ENCODE results near the gene IDH3G. TPM values are rescaled to one million over a fixed set of nuclear protein-coding genes. Genes with fewer than 3 reads are reported as not detected.
A peak's percentile ranks its signal among the peaks of the same experiment; 100 is the strongest.

The IDH3G gene
- total RNA-seq, 5 donors from 2014 or later (not counting 1 experiment from before 2014, with no cell fraction given), result 47.7 to 54.6 (median 51.8) TPM

DNA sequence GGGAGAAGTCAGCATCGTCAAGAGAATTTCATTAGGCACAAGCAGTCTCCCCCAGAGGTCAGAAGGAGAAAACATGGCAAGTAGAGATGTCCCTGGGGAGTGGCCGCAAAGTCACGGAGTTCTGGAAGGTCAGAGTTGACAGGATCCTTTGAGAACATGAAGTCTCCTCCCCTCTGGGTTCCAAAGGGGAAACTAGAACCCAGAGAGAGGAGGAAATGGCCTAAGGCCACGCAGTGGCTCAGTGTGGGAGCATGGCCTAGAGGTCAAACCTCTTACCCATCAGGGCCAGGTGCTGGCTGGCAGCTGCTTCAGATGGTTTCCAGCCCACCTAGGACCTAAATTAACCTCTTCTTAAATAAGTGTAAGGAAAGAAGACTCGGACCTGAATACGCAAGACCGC lies 884 bp downstream of the IDH3G start:
- H3K9me3 Mint-ChIP-seq, result no peaks in the 10 kb centered on the region

GRCh38 chrX:153792368-153792767 lies 1.8 kb downstream of the IDH3G start:
- H3K36me3 Mint-ChIP-seq, result no peaks in the 10 kb centered on the region
- no peaks in the 10 kb centered on the region for H3K9me3 ChIP-seq
- no peaks in the 10 kb centered on the region for H3K27me3 Mint-ChIP-seq
- no peak overlapping the region for H3K4me3 ChIP-seq (ENCODE audit: control insufficient read depth in 1 of 2, extremely low read depth in 1 of 2, low read length in 1 of 2)
- 95% methylated on average over 3 of the region's 6 CpGs for WGBS (ENCODE audit: insufficient coverage)
- CTCF ChIA-PET, result no interaction called here
- peaks cover 0 to 14% of the 10 kb centered on the region in 2 donors for H3K36me3 ChIP-seq (ENCODE audit: control insufficient read depth in 2 of 2, extremely low read depth in 1 of 2, insufficient read depth in 1 of 2, low read length in 1 of 2)
- H3K9me3 Mint-ChIP-seq, result no peaks in the 10 kb centered on the region
- peaks cover 0 to 51% of the 10 kb centered on the region in 2 experiments for H3K4me1 ChIP-seq (ENCODE audit: control insufficient read depth in 1 of 2, extremely low read depth in 1 of 2, insufficient read depth in 2 of 2, low read length in 2 of 2)
- POLR2A ChIA-PET, result interaction anchor here in 1 of 2 donors (0.6 kb wide), 1 partner anchor 79 kb away, joined by 3 read pairs; no protein-coding TSS in a partner anchor
- H3K27ac ChIP-seq (ENCODE audit: low read length), result no peak overlapping the region
- DNase-seq (no peak), ATAC-seq (replicated peaks in 1 of 4) (no peak)
- no peaks in the 10 kb centered on the region for H3K27me3 ChIP-seq (replicated peaks in 1 of 2; ENCODE audit: control insufficient read depth in 2 of 2, extremely low read depth in 1 of 2, insufficient read depth in 2 of 2, low read length in 1 of 2)
- H3K4me1 Mint-ChIP-seq, result peaks cover 26 to 35% (median 27%) of the 10 kb centered on the region in 3 donors
- peak overlapping the region; percentile 85 to 91 (median 91) for H3K4me3 Mint-ChIP-seq
- H3K27ac Mint-ChIP-seq, result no peak overlapping the region

More for the DNA sequence above, 884 bp downstream of the IDH3G start:
- ATAC-seq (replicated peaks in 1 of 4) (no peak), DNase-seq (no peak)
- no peaks in the 10 kb centered on the region for H3K9me3 ChIP-seq
- peak overlapping the region; percentile 87 for H3K27ac ChIP-seq (ENCODE audit: low read length)
- POLR2A ChIA-PET, result no interaction called here
- Mint-ChIP-seq H3K4me3 (peak overlapping the region; percentile 85 to 91 (median 91)), H3K36me3 (no peaks in the 10 kb centered on the region), H3K27ac (peak overlapping the region; percentile 71), H3K27me3 (no peaks in the 10 kb centered on the region), H3K4me1 (peaks cover 26 to 35% (median 28%) of the 10 kb centered on the region in 3 donors)
- CTCF ChIA-PET, result no interaction called here
- peaks cover 0 to 54% of the 10 kb centered on the region in 2 experiments for H3K4me1 ChIP-seq (ENCODE audit: control insufficient read depth in 1 of 2, extremely low read depth in 1 of 2, insufficient read depth in 2 of 2, low read length in 2 of 2)
- H3K4me3 ChIP-seq (ENCODE audit: control insufficient read depth in 1 of 2, extremely low read depth in 1 of 2, low read length in 1 of 2), result peak overlapping the region; percentile 34 to 76
- H3K27me3 ChIP-seq (replicated peaks in 1 of 2; ENCODE audit: control insufficient read depth in 2 of 2, extremely low read depth in 1 of 2, insufficient read depth in 2 of 2, low read length in 1 of 2), result no peaks in the 10 kb centered on the region
- WGBS (ENCODE audit: insufficient coverage), result no CpG with 5 or more reads among the region's 7 CpGs
- H3K36me3 ChIP-seq (ENCODE audit: control insufficient read depth in 2 of 2, extremely low read depth in 1 of 2, insufficient read depth in 1 of 2, low read length in 1 of 2), result peaks cover 0 to 14% of the 10 kb centered on the region in 2 donors

- Mint-ChIP-seq H3K9me3 (no peaks in the 10 kb centered on the region), H3K4me1 (peaks cover 20 to 26% (median 21%) of the 10 kb centered on the region in 3 donors), H3K36me3 (peaks cover 3% of the 10 kb centered on the region), H3K4me3 (no peak overlapping the region), H3K27ac (no peak overlapping the region), H3K27me3 (no peaks in the 10 kb centered on the region)
- POLR2A ChIA-PET, result no interaction called here
- no peak for ATAC-seq (replicated peaks in 1 of 4)
- 94% methylated on average over 9 of the region's 17 CpGs for WGBS (ENCODE audit: insufficient coverage)
- no peaks in the 10 kb centered on the region for H3K9me3 ChIP-seq
- no peak overlapping the region for H3K27ac ChIP-seq (ENCODE audit: low read length)
- DNase-seq, result no peak
- H3K4me1 ChIP-seq (ENCODE audit: control insufficient read depth in 1 of 2, extremely low read depth in 1 of 2, insufficient read depth in 2 of 2, low read length in 2 of 2), result peaks cover 0 to 40% of the 10 kb centered on the region in 2 experiments
- no peak overlapping the region for H3K4me3 ChIP-seq (ENCODE audit: control insufficient read depth in 1 of 2, extremely low read depth in 1 of 2, low read length in 1 of 2)
- CTCF ChIA-PET, result no interaction called here
- H3K27me3 ChIP-seq (replicated peaks in 1 of 2; ENCODE audit: control insufficient read depth in 2 of 2, extremely low read depth in 1 of 2, insufficient read depth in 2 of 2, low read length in 1 of 2), result no peaks in the 10 kb centered on the region
- peaks cover 0 to 20% of the 10 kb centered on the region in 2 donors for H3K36me3 ChIP-seq (ENCODE audit: control insufficient read depth in 2 of 2, extremely low read depth in 1 of 2, insufficient read depth in 1 of 2, low read length in 1 of 2)
Measured at GRCh38 chrX:153791104-153791852, 2.9 kb downstream of the IDH3G start.

DNA sequence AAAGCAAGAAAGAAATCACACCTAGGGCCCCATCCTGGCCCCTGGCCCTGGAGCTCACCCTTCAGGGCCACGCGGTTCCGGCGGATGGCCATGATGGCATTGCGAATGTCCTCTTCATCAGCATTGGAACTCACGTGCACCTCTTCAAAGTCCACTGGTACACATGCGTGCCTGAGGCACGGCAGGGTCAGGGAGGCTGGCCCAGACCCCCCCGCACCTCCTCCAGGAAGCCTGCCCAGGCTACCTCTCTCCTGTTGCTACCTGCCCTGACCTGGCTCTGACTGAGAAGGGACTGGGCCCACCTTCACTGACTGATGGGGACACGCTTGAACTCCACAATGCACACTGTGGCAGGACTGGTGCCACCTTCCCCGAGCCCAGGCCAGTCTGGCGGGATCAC lies 4.5 kb downstream of the IDH3G start:
- peaks cover 5% of the 10 kb centered on the region for H3K36me3 Mint-ChIP-seq
- POLR2A ChIA-PET, result no interaction called here
- Histone ChIP-seq H3K36me3 (ENCODE audit: control insufficient read depth in 2 of 2, extremely low read depth in 1 of 2, insufficient read depth in 1 of 2, low read length in 1 of 2) (peaks cover 0 to 28% of the 10 kb centered on the region in 2 donors), H3K27ac (ENCODE audit: low read length) (no peak overlapping the region), H3K9me3 (no peaks in the 10 kb centered on the region), H3K4me3 (ENCODE audit: control insufficient read depth in 1 of 2, extremely low read depth in 1 of 2, low read length in 1 of 2) (no peak overlapping the region), H3K27me3 (replicated peaks in 1 of 2; ENCODE audit: control insufficient read depth in 2 of 2, extremely low read depth in 1 of 2, insufficient read depth in 2 of 2, low read length in 1 of 2) (no peaks in the 10 kb centered on the region), H3K4me1 (ENCODE audit: control insufficient read depth in 1 of 2, extremely low read depth in 1 of 2, insufficient read depth in 2 of 2, low read length in 2 of 2) (peaks cover 0 to 26% of the 10 kb centered on the region in 2 experiments)
- no peaks in the 10 kb centered on the region for H3K27me3 Mint-ChIP-seq
- no peak overlapping the region for H3K4me3 Mint-ChIP-seq
- H3K4me1 Mint-ChIP-seq, result peaks cover 9 to 18% (median 12%) of the 10 kb centered on the region in 3 donors
- ATAC-seq (replicated peaks in 1 of 4), result no peak
- CTCF ChIA-PET, result no interaction called here
- DNase-seq, result no peak
- no peak overlapping the region for H3K27ac Mint-ChIP-seq
- no peaks in the 10 kb centered on the region for H3K9me3 Mint-ChIP-seq
- 92% methylated on average over 8 of the region's 12 CpGs for WGBS (ENCODE audit: insufficient coverage)

- no peak overlapping the region for H3K4me3 ChIP-seq (ENCODE audit: control insufficient read depth in 1 of 2, extremely low read depth in 1 of 2, low read length in 1 of 2)
- no peak overlapping the region for H3K4me3 Mint-ChIP-seq
- no peaks in the 10 kb centered on the region for H3K27me3 Mint-ChIP-seq
- DNase-seq (no peak), ATAC-seq (replicated peaks in 1 of 4) (no peak)
- H3K27ac ChIP-seq (ENCODE audit: low read length), result no peak overlapping the region
- peaks cover 0 to 6% (median 3%) of the 10 kb centered on the region in 3 donors for H3K4me1 Mint-ChIP-seq
- H3K27ac Mint-ChIP-seq, result no peak overlapping the region
- H3K9me3 ChIP-seq, result no peaks in the 10 kb centered on the region
- H3K4me1 ChIP-seq (ENCODE audit: control insufficient read depth in 1 of 2, extremely low read depth in 1 of 2, insufficient read depth in 2 of 2, low read length in 2 of 2), result peaks cover 0 to 5% of the 10 kb centered on the region in 2 experiments
- ChIA-PET CTCF (interaction anchor here in 1 of 2 donors (0.5 kb wide), 1 partner anchor 111 kb away, joined by 6 read pairs; no protein-coding TSS in a partner anchor), POLR2A (no interaction called here)
- no peaks in the 10 kb centered on the region for H3K9me3 Mint-ChIP-seq
- peaks cover 5% of the 10 kb centered on the region for H3K36me3 Mint-ChIP-seq
- WGBS (ENCODE audit: insufficient coverage), result no CpG with 5 or more reads among the region's 15 CpGs
- H3K27me3 ChIP-seq (replicated peaks in 1 of 2; ENCODE audit: control insufficient read depth in 2 of 2, extremely low read depth in 1 of 2, insufficient read depth in 2 of 2, low read length in 1 of 2), result no peaks in the 10 kb centered on the region
- H3K36me3 ChIP-seq (ENCODE audit: control insufficient read depth in 2 of 2, extremely low read depth in 1 of 2, insufficient read depth in 1 of 2, low read length in 1 of 2), result peaks cover 7 to 30% of the 10 kb centered on the region in 2 donors
Measured at GRCh38 chrX:153786669-153787068, 7.5 kb downstream of the IDH3G start.

- Mint-ChIP-seq H3K4me3 (no peak overlapping the region), H3K36me3 (peaks cover 5% of the 10 kb centered on the region), H3K9me3 (no peaks in the 10 kb centered on the region), H3K27ac (no peak overlapping the region), H3K27me3 (peaks cover 7 to 8% of the 10 kb centered on the region in 2 donors), H3K4me1 (peaks cover 3 to 7% (median 7%) of the 10 kb centered on the region in 3 donors)
- DNase-seq, result no peak
- POLR2A ChIA-PET, result no interaction called here
- Histone ChIP-seq H3K27me3 (replicated peaks in 1 of 2; ENCODE audit: control insufficient read depth in 2 of 2, extremely low read depth in 1 of 2, insufficient read depth in 2 of 2, low read length in 1 of 2) (peaks cover 0 to 17% of the 10 kb centered on the region in 2 experiments), H3K36me3 (ENCODE audit: control insufficient read depth in 2 of 2, extremely low read depth in 1 of 2, insufficient read depth in 1 of 2, low read length in 1 of 2) (peaks cover 7 to 24% of the 10 kb centered on the region in 2 donors), H3K27ac (ENCODE audit: low read length) (no peak overlapping the region), H3K4me3 (ENCODE audit: control insufficient read depth in 1 of 2, extremely low read depth in 1 of 2, low read length in 1 of 2) (no peak overlapping the region), H3K4me1 (ENCODE audit: control insufficient read depth in 1 of 2, extremely low read depth in 1 of 2, insufficient read depth in 2 of 2, low read length in 2 of 2) (peaks cover 0 to 8% of the 10 kb centered on the region in 2 experiments), H3K9me3 (no peaks in the 10 kb centered on the region)
- ATAC-seq (replicated peaks in 1 of 4), result no peak
- CTCF ChIA-PET, result no interaction called here
- 90% methylated on average over 6 of the region's 27 CpGs for WGBS (ENCODE audit: insufficient coverage)
Measured at GRCh38 chrX:153784325-153784967, 9.7 kb downstream of the IDH3G start.

Measured in T-cell (primary cell).